Sigmoid colon (tissue), 4 donors: ENCODE measurements around the gene SVBP.

Experiments
- EP300 ChIP-seq, 4 donors: sonication (generic); formaldehyde crosslinking; IDR thresholded peaks; one replicate each; pipeline ENCODE4 v1.6.1; 2017; ENCODE audit warnings: antibody characterized with exemption in 4 of 4
- POLR2A ChIP-seq, 2 donors: fragments of 450-650 bp; IDR thresholded peaks; one replicate each; pipeline ENCODE4 v1.6.1; 2016; ENCODE audit warnings: antibody characterized with exemption in 2 of 2, mild to moderate bottlenecking in 2 of 2, moderate library complexity in 2 of 2
- TF ChIP-seq, protein P1 (sequence below), 4 experiments: fragments of 450-650 bp in 3 of 4; fragments of 200-600 bp in 1 of 4; IDR thresholded peaks; one replicate each; pipeline ENCODE4 v1.5.1; 2016 to 2019; ENCODE audit warnings: antibody characterized with exemption in 4 of 4, mild to moderate bottlenecking in 3 of 4, moderate library complexity in 2 of 4

DNA sequence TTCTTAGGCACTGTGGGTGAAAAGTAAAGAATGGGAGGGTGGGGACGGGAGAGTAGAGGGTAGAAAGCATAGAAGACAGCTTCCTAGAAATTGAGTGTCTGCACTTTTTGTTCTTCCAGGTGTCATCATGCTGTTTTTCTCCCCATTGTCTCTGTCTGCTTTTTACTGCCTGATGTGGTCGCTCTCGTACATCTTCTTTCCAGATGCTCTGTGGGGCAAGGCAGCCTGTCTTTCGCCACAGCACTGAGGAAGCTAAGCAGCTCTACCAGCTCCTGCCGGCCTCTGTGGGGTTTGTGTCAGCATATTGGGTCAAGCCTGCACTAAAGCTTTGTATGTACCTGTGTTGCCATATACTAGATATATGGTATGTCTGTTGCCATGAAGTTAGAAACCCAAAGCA lies 19.2 kb downstream of the SVBP start:
- no peak for TF ChIP-seq POLR2A (IDR thresholded peaks at IDR 0.05)
- TF ChIP-seq, protein P1, sequence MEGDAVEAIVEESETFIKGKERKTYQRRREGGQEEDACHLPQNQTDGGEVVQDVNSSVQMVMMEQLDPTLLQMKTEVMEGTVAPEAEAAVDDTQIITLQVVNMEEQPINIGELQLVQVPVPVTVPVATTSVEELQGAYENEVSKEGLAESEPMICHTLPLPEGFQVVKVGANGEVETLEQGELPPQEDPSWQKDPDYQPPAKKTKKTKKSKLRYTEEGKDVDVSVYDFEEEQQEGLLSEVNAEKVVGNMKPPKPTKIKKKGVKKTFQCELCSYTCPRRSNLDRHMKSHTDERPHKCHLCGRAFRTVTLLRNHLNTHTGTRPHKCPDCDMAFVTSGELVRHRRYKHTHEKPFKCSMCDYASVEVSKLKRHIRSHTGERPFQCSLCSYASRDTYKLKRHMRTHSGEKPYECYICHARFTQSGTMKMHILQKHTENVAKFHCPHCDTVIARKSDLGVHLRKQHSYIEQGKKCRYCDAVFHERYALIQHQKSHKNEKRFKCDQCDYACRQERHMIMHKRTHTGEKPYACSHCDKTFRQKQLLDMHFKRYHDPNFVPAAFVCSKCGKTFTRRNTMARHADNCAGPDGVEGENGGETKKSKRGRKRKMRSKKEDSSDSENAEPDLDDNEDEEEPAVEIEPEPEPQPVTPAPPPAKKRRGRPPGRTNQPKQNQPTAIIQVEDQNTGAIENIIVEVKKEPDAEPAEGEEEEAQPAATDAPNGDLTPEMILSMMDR (IDR thresholded peaks at IDR 0.05), result no peak
- no peak for TF ChIP-seq EP300 (IDR thresholded peaks at IDR 0.05)
